Smooth muscle cell (in vitro differentiated cells): ENCODE data around the gene LILRB3. TPM values are rescaled to one million over a fixed set of nuclear protein-coding genes. Genes with fewer than 3 reads are reported as not detected.
"Not testable (repeated sequence)": the region's sequence is repeated elsewhere in the genome, so short reads cannot be mapped to it uniquely, and the experiment has no call there.

ENCODE experiments used
- DNase-seq: peaks from one replicate; lab custom pipeline; 2025; ENCODE audit not compliant: unreplicated experiment; lab: John Stamatoyannopoulos, UW
- H2AFZ ChIP-seq: fragments of 200-600 bp; sonication (generic); 2 replicates; pipeline ENCODE4 v1.6.0; 2016; ENCODE audit warnings: antibody characterized with exemption, low read depth, mild to moderate bottlenecking
- H3F3A ChIP-seq: fragments of 200-600 bp; sonication (generic); 2 replicates; pipeline ENCODE4 v1.6.0; 2017; ENCODE audit warnings: antibody characterized with exemption, low read depth
- H3K27ac ChIP-seq: fragments of 200-600 bp; sonication (generic); 2 replicates; pipeline ENCODE4 v1.5.1; 2016; ENCODE audit warnings: low read depth, mild to moderate bottlenecking
- H3K27me3 ChIP-seq: fragments of 200-600 bp; sonication (generic); 2 replicates; pipeline ENCODE4 v1.6.1; 2016; ENCODE audit warnings: low read depth, mild to moderate bottlenecking
- H3K36me3 ChIP-seq: fragments of 200-600 bp; sonication (generic); 2 replicates; pipeline ENCODE4 v1.5.1; 2016; ENCODE audit warnings: low read depth
- H3K4me1 ChIP-seq: fragments of 200-600 bp; sonication (generic); 2 replicates; pipeline ENCODE4 v1.5.1; 2016; ENCODE audit warnings: low read depth
- H3K4me2 ChIP-seq: fragments of 200-600 bp; sonication (generic); 2 replicates; pipeline ENCODE4 v1.6.0; 2016; ENCODE audit warnings: mild to moderate bottlenecking
- H3K4me3 ChIP-seq: fragments of 200-600 bp; sonication (generic); 2 replicates; pipeline ENCODE4 v1.5.1; 2016; ENCODE audit warnings: mild to moderate bottlenecking
- H3K79me2 ChIP-seq: fragments of 200-600 bp; sonication (generic); 2 replicates; pipeline ENCODE4 v1.6.0; 2016; ENCODE audit warnings: low read depth, mild to moderate bottlenecking
- H3K9ac ChIP-seq: fragments of 200-600 bp; sonication (generic); 2 replicates; pipeline ENCODE4 v1.6.0; 2016; ENCODE audit warnings: low read depth
- H3K9me3 ChIP-seq: fragments of 200-600 bp; sonication (generic); replicated peaks from 2 replicates; pipeline ENCODE4 v1.5.1; 2016; ENCODE audit warnings: low read depth
- H4K20me1 ChIP-seq: fragments of 200-600 bp; sonication (generic); 2 replicates; pipeline ENCODE4 v1.6.0; 2016; ENCODE audit warnings: low read depth
- WGBS: methylation state at CpG from one replicate; pipeline ENCODE4 v1.1.7; 2016; ENCODE audit warnings: low lambda C conversion rate; 5-methylcytosine and 5-hydroxymethylcytosine counted together
- polyA plus RNA-seq: library from polyadenylated mRNA; unstranded; fragments of >200 nt; fragmentation: Nextera tagmentation; extraction: Ambion mirVana; gene quantifications from 2 replicates; pipeline ENCODE4 v1.2.1, GENCODE V29; 2016
- total RNA-seq: library from RNA; depleted of rRNA; stranded (reverse); fragments of >200 nt; gene quantifications from 2 replicates; pipeline ENCODE4 v1.2.3, GENCODE V29; 2014
- TF ChIP-seq, protein P1 (sequence below): fragments of 200-600 bp; sonication (generic); IDR thresholded peaks from 2 replicates; pipeline ENCODE4 v1.5.1; 2017; ENCODE audit warnings: borderline replicate concordance, mild to moderate bottlenecking, antibody characterized with exemption; ENCODE audit not compliant: insufficient read depth, poor library complexity, severe bottlenecking

Gene LILRB3
- total RNA-seq = not detected in 2 replicates
- polyA plus RNA-seq = 0.06 and 0.70 TPM in 2 replicates

- not testable (repeated sequence) for H3K4me3 ChIP-seq
Observed at GRCh38 chr19:54222474-54223276, at the start of gene LILRB3. LILRB3 (minus strand) TSS chr19:54223007; CDS start chr19:54222976, 31 bp downstream.

GRCh38 chr19:54272181-54272580 lies 49.4 kb upstream of the LILRB3 start:
- 76% methylated on average over 5 of the region's 5 CpGs for WGBS
- not testable (repeated sequence) for H3K9me3 ChIP-seq, H3K79me2 ChIP-seq, H3K4me3 ChIP-seq, H3K4me2 ChIP-seq, H3K27me3 ChIP-seq, H3K27ac ChIP-seq, H3K36me3 ChIP-seq, DNase-seq, H2AFZ ChIP-seq, H4K20me1 ChIP-seq, H3K4me1 ChIP-seq, H3F3A ChIP-seq, H3K9ac ChIP-seq

More at GRCh38 chr19:54222474-54223276, at the start of gene LILRB3:
- not testable (repeated sequence) for H3K4me1 ChIP-seq, H3K27me3 ChIP-seq, H3K9ac ChIP-seq, DNase-seq, H3K4me2 ChIP-seq, H3K36me3 ChIP-seq, H3F3A ChIP-seq, H3K79me2 ChIP-seq, H2AFZ ChIP-seq, H3K27ac ChIP-seq, H4K20me1 ChIP-seq, H3K9me3 ChIP-seq
- 87% methylated on average over 16 of the region's 16 CpGs for WGBS

- not testable (repeated sequence) for H3K9me3 ChIP-seq, H3K27ac ChIP-seq, H4K20me1 ChIP-seq, H3K36me3 ChIP-seq, H3K4me2 ChIP-seq, H3K4me1 ChIP-seq, H3K27me3 ChIP-seq, H3K9ac ChIP-seq, H3F3A ChIP-seq, H3K79me2 ChIP-seq, DNase-seq, H2AFZ ChIP-seq, H3K4me3 ChIP-seq
- 78% methylated on average over 4 of the region's 4 CpGs for WGBS
Observed at GRCh38 chr19:54271587-54271986, 48.8 kb upstream of the LILRB3 start.

DNA sequence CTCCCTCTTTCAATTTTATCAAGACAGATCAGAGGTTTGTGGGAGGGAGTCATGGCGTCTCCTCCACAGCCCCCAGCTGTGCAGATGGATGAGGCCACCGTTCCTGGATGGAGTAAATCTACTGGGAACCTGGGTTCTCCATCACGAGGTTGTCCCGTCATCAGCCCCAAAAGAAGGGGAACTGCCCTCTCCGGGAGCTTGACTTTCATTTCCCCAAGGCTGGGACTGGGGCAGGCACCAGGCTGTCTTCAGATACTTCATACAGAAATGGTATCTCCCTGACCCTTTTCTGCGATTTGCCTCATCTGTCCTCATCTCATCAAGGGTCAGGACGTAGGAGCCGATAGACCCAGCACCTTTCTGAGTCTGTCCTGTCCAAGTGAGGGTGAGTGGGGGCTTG lies 48.3 kb upstream of the LILRB3 start:
- H3K27me3 ChIP-seq = peaks cover 9% of the 10 kb centered on the region
- DNase-seq = no peak
- no peak overlapping the region for H2AFZ ChIP-seq
- no peak overlapping the region for H3K27ac ChIP-seq
- H3K4me3 ChIP-seq = no peak overlapping the region
- TF ChIP-seq, protein P1, sequence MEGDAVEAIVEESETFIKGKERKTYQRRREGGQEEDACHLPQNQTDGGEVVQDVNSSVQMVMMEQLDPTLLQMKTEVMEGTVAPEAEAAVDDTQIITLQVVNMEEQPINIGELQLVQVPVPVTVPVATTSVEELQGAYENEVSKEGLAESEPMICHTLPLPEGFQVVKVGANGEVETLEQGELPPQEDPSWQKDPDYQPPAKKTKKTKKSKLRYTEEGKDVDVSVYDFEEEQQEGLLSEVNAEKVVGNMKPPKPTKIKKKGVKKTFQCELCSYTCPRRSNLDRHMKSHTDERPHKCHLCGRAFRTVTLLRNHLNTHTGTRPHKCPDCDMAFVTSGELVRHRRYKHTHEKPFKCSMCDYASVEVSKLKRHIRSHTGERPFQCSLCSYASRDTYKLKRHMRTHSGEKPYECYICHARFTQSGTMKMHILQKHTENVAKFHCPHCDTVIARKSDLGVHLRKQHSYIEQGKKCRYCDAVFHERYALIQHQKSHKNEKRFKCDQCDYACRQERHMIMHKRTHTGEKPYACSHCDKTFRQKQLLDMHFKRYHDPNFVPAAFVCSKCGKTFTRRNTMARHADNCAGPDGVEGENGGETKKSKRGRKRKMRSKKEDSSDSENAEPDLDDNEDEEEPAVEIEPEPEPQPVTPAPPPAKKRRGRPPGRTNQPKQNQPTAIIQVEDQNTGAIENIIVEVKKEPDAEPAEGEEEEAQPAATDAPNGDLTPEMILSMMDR = no peak
- no peaks in the 10 kb centered on the region for H3K4me1 ChIP-seq
- H3K79me2 ChIP-seq = no peaks in the 10 kb centered on the region
- 79% methylated on average over 8 of the region's 8 CpGs for WGBS
- H3K4me2 ChIP-seq = no peak overlapping the region
- H3F3A ChIP-seq = no peaks in the 10 kb centered on the region
- H4K20me1 ChIP-seq = no peaks in the 10 kb centered on the region
- no peaks in the 10 kb centered on the region for H3K9me3 ChIP-seq
- no peaks in the 10 kb centered on the region for H3K36me3 ChIP-seq
- no peak overlapping the region for H3K9ac ChIP-seq

GRCh38 chr19:54268936-54269335 lies 46.1 kb upstream of the LILRB3 start:
- no peak overlapping the region for H3K4me3 ChIP-seq
- peaks cover 9% of the 10 kb centered on the region for H3K27me3 ChIP-seq
- H2AFZ ChIP-seq = no peak overlapping the region
- H3K4me2 ChIP-seq = no peak overlapping the region
- TF ChIP-seq, protein P1 = no peak
- H3K36me3 ChIP-seq = no peaks in the 10 kb centered on the region
- H4K20me1 ChIP-seq = no peaks in the 10 kb centered on the region
- no peaks in the 10 kb centered on the region for H3K79me2 ChIP-seq
- WGBS = 59% methylated on average over 2 of the region's 2 CpGs
- H3K27ac ChIP-seq = no peak overlapping the region
- H3F3A ChIP-seq = no peaks in the 10 kb centered on the region
- H3K9ac ChIP-seq = no peak overlapping the region
- no peaks in the 10 kb centered on the region for H3K4me1 ChIP-seq
- no peaks in the 10 kb centered on the region for H3K9me3 ChIP-seq
- no peak for DNase-seq
